SK-N-MC (cell line): ENCODE results near the gene ACOXL.

Experiments
- EZH2 ChIP-seq: fragments of 200-600 bp; sonication (generic); IDR thresholded peaks from one replicate; pipeline ENCODE4 v1.6.1; 2017; ENCODE audit warnings: antibody characterized with exemption
- FOXP2 ChIP-seq: optimal IDR thresholded peaks from 2 replicates; pipeline ENCODE3; 2011; ENCODE audit warnings: mild to moderate bottlenecking, moderate library complexity; ENCODE audit not compliant: insufficient read depth; ENCODE audit errors: extremely low read length, control extremely low read depth
- POLR2AphosphoS5 ChIP-seq: IDR thresholded peaks from 2 replicates; pipeline ENCODE4 v1.6.1; 2012; ENCODE audit warnings: mild to moderate bottlenecking, low read depth, low read length, borderline replicate concordance

DNA sequence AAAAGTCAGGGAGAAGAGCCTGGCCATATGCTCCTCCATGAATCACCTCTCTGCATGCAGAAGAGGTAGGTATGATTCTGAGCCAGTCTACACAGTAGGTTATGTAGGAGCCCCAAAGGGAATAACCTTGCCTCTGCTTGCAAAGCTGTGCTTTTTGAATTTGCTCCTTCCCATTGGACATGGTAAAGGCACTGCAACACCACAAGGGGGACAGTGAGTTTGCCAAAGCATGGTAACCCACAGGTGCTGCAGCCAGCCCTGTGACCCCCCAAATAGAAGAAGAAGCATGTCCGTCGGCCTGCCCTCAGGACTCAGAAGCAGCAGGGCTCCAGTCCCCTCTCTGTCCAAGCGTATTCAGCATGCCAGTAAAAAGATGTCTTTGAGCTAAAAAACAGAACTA is 337.3 kb downstream of the ACOXL start:
- TF ChIP-seq POLR2AphosphoS5 = no peak
- no peak for TF ChIP-seq EZH2
- no peak for TF ChIP-seq FOXP2
